ENCODE results near the gene CSF1R.

GRCh38 chr5:150054569-150054968 is 31.8 kb downstream of the CSF1R start:
- TF ChIP-seq, protein P1, sequence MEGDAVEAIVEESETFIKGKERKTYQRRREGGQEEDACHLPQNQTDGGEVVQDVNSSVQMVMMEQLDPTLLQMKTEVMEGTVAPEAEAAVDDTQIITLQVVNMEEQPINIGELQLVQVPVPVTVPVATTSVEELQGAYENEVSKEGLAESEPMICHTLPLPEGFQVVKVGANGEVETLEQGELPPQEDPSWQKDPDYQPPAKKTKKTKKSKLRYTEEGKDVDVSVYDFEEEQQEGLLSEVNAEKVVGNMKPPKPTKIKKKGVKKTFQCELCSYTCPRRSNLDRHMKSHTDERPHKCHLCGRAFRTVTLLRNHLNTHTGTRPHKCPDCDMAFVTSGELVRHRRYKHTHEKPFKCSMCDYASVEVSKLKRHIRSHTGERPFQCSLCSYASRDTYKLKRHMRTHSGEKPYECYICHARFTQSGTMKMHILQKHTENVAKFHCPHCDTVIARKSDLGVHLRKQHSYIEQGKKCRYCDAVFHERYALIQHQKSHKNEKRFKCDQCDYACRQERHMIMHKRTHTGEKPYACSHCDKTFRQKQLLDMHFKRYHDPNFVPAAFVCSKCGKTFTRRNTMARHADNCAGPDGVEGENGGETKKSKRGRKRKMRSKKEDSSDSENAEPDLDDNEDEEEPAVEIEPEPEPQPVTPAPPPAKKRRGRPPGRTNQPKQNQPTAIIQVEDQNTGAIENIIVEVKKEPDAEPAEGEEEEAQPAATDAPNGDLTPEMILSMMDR (IDR thresholded peaks at IDR 0.05 in 4 of 5, conservative IDR thresholded peaks at IDR 0.05 in 1 of 5), result no peak
- no peak for TF ChIP-seq POLR2A (IDR thresholded peaks at IDR 0.05)
